HG03354 (cell line): ENCODE data around the gene AFF1.
"Not testable (repeated sequence)": the region's sequence is repeated elsewhere in the genome, so short reads cannot be mapped to it uniquely, and the experiment has no call there.

Experiments used
- ATAC-seq: cut with Tn5 transposase; IDR thresholded peaks from one replicate; pipeline ENCODE4 v1.9.1; 2021; ENCODE audit warnings: mild to moderate bottlenecking; ENCODE audit not compliant: unreplicated experiment, poor library complexity, severe bottlenecking

AFF1 gene

GRCh38 chr4:87071401-87071800 lies 136.6 kb downstream of the AFF1 start:
- ATAC-seq, result no peak

- ATAC-seq, result not testable (repeated sequence)
Observed at GRCh38 chr4:87072545-87072944, 137.7 kb downstream of the AFF1 start.

GRCh38 chr4:87073199-87074120 lies 138.6 kb downstream of the AFF1 start:
- ATAC-seq, result peak; percentile 92

- peak; percentile 33 for ATAC-seq
Observed at GRCh38 chr4:87074121-87074488, 139.3 kb downstream of the AFF1 start.

- no peak for ATAC-seq
Observed at GRCh38 chr4:87075876-87076275, 141.1 kb downstream of the AFF1 start.

GRCh38 chr4:87076690-87077358 lies 142.0 kb downstream of the AFF1 start:
- no peak for ATAC-seq

- no peak for ATAC-seq
Observed at GRCh38 chr4:87077914-87078585, 143.2 kb downstream of the AFF1 start.

- ATAC-seq, result no peak
Observed at GRCh38 chr4:87078987-87079486, 144.2 kb downstream of the AFF1 start.

- no peak for ATAC-seq
Observed at GRCh38 chr4:87079967-87080366, 145.2 kb downstream of the AFF1 start.

- no peak for ATAC-seq
Observed at GRCh38 chr4:87080462-87080861, 145.7 kb downstream of the AFF1 start.

- ATAC-seq, result no peak
Observed at GRCh38 chr4:87081826-87082225, 147.0 kb downstream of the AFF1 start.

GRCh38 chr4:87085732-87086131 lies 150.9 kb downstream of the AFF1 start:
- not testable (repeated sequence) for ATAC-seq

- ATAC-seq, result no peak
Observed at GRCh38 chr4:87086143-87086805, 151.5 kb downstream of the AFF1 start.

- ATAC-seq, result no peak
Observed at GRCh38 chr4:87087015-87087414, 152.2 kb downstream of the AFF1 start.

GRCh38 chr4:87087420-87087819 lies 152.6 kb downstream of the AFF1 start:
- ATAC-seq, result no peak

GRCh38 chr4:87088186-87088585 lies 153.4 kb downstream of the AFF1 start:
- no peak for ATAC-seq

- no peak for ATAC-seq
Observed at GRCh38 chr4:87089368-87089767, 154.6 kb downstream of the AFF1 start.

- no peak for ATAC-seq
Observed at GRCh38 chr4:87090305-87090704, 155.5 kb downstream of the AFF1 start.

- ATAC-seq, result peak; percentile 50
Observed at GRCh38 chr4:87092389-87093141, 157.8 kb downstream of the AFF1 start.
